Peyer's patch (tissue), 4 donors: Measurements from ENCODE around the gene DPYD.

Experiments used
- CTCF ChIP-seq, 6 experiments: fragments of 450-650 bp in 4 of 6; fragments of 200-600 bp in 2 of 6; sonication (generic) in 1 of 6; IDR thresholded peaks; one replicate each; pipeline ENCODE4 v1.5.1; 2017 to 2019; ENCODE audit warnings: antibody characterized with exemption in 6 of 6, mild to moderate bottlenecking in 3 of 6, moderate library complexity in 1 of 6
- POLR2A ChIP-seq, 2 donors: fragments of 450-650 bp; IDR thresholded peaks; one replicate each; pipeline ENCODE4 v1.5.1; 2017; ENCODE audit warnings: antibody characterized with exemption in 2 of 2, mild to moderate bottlenecking in 2 of 2, moderate library complexity in 2 of 2

DNA sequence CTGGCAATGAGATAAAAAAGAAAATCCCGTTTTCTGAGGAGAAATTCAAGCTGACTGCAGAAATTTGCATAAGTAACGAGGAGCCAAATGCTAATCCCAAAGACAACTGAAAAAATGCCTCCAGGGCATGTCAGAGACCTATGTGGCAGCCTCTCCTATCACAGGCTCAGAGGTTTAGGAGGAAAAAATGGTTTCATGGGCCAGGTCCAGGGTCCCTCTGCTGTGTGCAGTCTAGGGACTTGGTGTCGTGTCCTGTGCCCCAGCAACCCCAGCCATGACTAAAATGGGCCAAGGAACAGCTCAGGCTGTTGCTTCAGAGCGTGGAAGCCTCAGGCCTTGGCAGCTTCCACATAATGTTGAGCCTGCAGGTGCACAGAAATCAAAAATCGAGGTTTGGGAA lies 456.5 kb downstream of the DPYD start:
- TF ChIP-seq CTCF (IDR thresholded peaks at IDR 0.05) (no peak), POLR2A (IDR thresholded peaks at IDR 0.05) (no peak)
